Measurements from ENCODE around the gene SCP2D1.
"Not testable (repeated sequence)": the region's sequence is repeated elsewhere in the genome, so short reads cannot be mapped to it uniquely, and the experiment has no call there.

The SCP2D1 gene

DNA sequence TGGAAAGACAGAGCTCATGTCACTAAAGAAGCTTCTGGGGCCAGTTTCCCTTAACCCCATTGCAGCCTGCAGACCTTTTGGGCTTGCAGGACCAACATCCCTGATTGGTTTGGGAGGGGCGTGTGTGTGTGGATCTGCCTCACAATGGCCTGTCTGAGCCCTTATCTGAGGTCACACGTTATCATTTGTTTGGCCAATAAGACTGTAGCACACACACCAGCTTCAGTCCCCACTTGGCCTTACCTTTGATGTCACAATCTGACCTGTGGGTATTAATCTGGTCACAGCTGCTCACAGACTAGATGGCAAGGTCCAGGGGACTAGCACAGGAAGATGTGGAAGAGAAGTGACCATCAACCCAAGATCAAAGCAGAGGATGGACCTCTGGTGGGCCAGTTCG, at the start of gene SCP2D1:
SCP2D1 (plus strand) TSS at position 301 of the 400 bp plus-strand sequence; CDS start at position 334, 33 bp downstream.
- no peak for DNase-seq

GRCh38 chr20:18767676-18768075, 45.9 kb upstream of the SCP2D1 start:
- no peak for DNase-seq

DNA sequence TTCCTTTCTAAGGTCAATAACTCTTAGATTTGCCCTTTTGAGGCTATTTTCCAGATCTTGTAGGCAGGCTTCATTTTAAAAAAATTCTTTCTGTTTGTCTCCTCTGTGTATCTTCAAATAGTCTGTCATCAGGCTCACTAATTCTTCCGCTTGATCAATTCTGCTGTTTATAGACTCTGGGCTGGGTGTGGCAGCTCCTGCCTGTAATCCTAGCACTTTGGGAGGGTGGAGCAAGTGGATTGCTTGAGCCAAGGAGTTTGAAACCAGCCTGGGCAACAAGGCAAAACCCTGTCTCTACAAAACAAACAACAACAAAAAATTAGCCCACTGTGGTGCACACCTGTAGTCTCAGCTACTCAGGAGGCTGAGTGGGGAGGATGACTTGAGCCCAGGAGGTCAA, 40.0 kb upstream of the SCP2D1 start:
- no peak for DNase-seq

- no peak for DNase-seq
Measured at GRCh38 chr20:18774207-18774606, 39.4 kb upstream of the SCP2D1 start.

DNA sequence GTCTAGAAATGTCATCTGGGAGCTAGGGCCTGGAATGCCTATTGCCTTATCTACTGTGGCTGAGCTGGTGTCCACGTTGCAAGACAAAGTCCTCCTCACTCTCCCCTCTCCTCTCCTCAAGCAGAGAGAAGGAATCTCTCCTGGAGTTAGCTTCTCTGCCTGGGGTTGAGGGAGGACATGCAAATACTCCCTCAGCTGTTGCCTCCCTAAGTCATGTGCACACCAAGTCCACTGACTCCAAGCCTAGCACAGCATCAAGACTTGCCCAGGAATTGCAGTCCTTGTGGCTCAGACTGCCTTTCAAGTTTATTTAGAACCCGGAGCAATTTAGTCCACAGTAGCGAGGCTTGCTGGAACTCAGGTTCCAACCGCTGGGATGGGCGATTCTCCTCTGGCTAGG, 38.0 kb upstream of the SCP2D1 start:
- DNase-seq, result no peak

DNA sequence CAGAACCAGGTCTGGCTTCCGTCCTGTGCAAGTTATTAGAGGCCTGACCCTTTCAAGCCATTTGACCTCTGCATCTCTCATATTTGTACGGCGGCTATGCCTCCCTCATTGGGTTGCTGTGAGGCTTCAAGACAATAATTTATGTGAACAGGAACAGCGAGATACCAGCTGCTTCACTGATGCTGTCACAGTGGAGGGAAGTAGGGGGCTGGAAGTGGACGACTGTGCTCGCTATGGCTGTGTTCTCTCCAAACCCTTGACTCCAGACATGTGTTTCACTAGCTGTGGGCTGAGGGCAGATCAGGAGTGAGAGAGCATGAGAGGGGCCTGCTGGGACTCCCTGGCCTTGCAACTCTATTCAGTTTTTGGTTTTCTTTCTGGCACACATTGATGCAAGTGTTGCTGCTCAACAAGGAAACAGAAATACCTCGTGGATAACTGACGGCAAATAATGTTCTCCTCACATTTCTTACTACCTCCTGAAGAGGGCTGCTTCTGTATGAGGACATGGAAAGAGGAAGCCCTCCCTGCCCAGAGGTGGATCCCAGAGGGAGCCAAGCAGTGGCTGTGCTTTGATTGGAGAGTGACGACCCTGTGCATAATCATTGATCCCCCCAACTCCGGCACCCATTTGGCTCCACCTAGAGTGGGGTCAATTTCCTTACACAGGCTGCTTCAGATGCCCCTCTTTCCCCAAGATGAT, 34.7 kb upstream of the SCP2D1 start:
- DNase-seq, result no peak

DNA sequence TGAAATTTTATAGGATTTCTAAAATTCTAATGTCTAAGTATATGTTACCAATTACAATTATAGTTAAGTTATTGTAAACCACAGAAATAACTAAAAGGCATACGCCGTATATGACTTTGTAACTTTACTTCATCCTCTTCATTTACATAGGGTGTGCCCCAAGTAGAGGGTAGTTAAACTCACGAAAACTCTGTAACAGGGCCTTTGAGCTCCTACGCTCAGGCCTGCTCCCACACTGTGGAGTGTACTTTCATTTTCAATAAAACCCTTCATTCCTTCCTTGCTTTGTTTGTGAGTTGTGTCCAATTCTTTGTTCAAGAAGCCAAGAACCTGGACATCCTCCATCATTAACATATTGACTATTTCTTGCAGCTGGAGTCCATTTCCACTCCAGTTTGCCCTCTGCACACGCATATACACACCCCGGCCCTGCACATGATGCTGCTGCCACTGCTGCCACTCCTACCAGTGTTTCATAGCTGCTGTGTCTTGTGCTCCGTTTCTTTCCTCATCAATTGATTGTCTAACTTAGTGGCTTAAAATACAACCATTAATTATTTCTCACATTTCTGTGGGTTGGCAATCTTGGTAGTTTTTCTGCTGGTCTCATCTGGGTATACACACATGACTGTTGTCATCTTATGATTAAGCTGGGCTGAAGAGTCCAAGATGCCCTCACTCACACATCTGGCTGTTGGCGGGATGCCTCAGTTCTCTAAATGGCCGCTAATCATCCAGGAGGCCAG, 33.0 kb upstream of the SCP2D1 start:
- DNase-seq, result no peak

- no peak for DNase-seq
Measured at GRCh38 chr20:18781509-18781908, 32.1 kb upstream of the SCP2D1 start.

- DNase-seq, result no peak
Measured at GRCh38 chr20:18783385-18783959, 30.1 kb upstream of the SCP2D1 start.

GRCh38 chr20:18787046-18787445, 26.5 kb upstream of the SCP2D1 start:
- DNase-seq, result not testable (repeated sequence)

DNA sequence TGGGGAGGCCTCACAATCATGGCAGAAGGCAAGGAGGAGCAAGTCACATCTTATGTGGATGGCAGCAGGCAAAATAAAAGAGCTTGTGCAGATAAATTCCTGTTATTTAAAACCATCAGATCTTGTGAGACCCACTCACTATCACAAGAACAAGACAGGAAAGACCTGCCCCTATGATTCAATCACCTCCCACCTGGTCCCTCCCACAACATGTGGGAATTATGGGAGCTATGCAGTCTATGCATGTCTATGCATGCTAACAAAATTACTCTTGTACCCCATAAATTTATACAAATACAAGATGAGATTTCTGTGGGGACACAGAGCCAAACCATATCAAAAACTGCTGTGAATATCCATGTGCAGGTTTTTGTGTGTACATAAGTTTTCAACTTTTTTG, 25.6 kb upstream of the SCP2D1 start:
- no peak for DNase-seq

DNA sequence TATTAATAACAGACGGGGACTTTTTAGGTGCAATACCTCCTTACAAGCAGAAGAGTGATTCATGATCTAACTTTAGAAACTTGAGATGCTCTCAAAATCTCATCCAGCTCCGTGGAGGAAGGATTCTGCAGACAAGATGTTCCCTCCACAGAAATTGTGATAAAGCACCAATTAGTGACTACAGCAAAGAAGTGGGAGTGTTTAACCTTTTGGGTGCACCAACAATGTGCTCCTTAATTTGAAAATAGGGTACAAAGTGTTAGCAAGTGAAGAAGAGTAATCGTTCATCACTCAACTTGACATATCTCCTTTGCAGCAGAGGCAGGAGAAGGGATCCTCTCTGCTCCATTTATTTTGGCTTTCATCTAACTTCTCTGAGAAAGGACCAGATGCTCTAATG, 22.8 kb upstream of the SCP2D1 start:
- no peak for DNase-seq

DNA sequence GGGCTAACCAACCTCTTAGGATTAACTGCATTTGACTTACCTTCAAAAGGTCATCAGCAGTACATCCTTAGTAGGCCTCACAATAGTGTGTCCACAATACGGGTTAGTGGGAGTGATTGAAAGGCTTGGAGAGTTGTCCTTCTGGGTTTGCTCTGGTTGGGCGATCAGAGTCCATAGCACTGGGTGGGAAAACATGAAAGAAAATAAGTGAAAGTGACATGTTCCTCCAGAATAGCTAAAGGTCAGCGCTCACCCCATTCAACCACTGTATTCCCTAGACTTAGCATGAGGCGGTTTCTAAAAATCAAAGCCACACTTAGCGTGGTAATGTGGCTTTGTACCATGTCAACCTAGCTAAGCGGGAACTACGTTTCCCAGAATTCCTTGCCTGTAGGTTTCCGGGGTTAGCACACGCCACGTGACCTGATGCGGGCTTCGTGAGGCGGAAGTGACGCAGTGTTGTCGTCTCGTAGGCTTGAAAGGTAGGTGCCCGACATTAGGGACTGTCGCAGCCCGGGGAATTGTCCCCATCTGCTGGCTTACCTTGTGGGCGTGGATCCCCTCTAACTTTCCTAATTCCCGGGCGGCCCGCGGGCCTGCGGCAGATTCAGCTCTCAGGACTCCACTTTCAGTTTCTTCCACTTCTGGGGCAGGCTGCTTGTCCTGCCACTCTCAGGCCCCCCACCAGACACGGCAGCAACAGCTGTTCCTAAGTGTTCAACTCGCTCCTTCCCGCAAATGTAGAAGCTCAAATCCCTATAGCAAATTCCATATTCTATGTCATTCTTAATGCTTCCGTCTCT, 19.8 kb upstream of the SCP2D1 start:
- peak; percentile 60 for DNase-seq

GRCh38 chr20:18794428-18794787, 19.2 kb upstream of the SCP2D1 start:
- DNase-seq, result no peak

- no peak for DNase-seq
Measured at GRCh38 chr20:18795366-18795765, 18.2 kb upstream of the SCP2D1 start.

DNA sequence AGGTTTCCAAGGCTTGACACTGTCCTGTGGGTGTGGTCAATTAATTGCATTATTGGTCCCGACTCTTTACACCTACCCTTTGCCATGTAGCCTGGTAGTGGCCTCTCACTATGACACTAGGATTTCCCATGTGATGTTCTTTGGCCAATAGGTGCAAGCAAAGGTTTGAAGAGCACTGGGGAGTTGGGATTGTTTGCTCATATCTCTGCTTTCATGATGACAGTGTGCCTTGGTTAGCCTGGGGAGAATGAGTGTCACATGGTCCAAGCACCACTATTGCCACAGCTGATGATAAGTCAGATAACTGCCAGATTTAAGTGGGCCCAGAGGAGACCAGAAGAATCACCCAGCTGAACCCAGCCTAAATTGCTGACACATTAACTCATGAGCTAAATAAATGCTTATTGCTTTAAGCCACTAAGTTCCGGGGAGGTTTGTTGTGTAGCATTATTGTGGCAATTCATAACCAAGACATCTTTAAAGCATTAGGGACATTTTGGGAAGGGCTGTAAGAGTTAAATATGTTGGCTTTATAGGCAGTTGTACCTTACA, 17.2 kb upstream of the SCP2D1 start:
- no peak for DNase-seq

DNA sequence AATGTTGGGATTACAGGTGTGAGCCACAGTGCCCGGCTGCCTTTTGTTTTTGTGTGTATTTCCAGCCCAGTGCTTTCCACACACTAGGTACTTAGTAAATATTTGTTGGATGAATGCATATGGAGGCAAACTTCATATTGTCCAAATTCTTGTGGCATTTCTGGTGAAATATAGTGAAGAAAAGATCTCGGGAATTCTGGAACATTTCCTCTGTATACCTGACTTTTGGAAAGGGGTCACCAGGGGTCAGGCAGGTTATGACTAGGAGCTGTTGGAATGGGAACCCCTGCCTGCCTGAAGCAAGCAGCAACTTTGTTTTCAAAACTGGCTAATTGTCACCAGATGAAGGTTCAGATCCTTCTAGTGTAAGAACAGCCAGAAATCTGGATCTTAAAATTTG, 12.1 kb upstream of the SCP2D1 start:
- no peak for DNase-seq

- no peak for DNase-seq
Measured at GRCh38 chr20:18802012-18802634, 11.5 kb upstream of the SCP2D1 start.

GRCh38 chr20:18805881-18806280, 7.7 kb upstream of the SCP2D1 start:
- no peak for DNase-seq

DNA sequence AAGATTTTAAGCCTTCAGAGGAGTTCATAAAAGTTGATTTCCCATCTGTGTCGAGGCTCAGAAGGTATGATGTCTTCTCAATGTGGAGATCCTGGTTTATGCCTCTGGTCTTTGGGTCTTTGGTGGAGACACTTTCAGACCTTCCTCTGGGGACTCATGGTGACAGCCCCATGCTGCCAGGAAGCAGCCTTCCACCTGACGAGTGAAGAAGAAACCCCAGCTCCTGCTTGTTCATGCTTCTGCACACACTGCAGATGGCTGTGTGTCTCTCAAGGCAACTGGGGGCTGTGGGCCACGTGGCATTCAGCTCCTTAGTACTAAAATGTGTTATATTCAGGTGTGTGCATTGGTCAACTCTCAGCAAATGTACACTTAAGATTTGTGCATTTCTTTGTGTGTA, 4.9 kb upstream of the SCP2D1 start:
- DNase-seq, result no peak

DNA sequence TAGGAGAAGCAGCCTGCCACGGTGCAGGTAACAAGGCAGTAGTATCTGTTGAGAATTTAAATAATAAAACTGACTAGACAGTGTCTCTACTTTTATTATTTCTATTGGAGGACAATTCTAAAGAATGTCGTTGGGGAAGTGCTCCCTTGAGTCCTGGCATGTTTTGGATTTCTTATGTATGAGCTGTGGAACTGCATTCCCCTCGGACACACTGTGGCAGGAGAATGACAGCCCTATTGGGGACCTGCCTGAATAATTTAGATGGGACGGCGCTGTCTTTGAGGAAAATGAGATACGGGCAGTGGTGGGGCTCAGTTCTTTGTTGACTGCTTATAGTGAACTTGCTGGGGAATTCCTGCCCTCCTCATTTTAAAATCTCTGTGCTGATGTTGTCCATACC, 2.4 kb upstream of the SCP2D1 start:
- DNase-seq, result no peak

GRCh38 chr20:18811904-18812303, 1.7 kb upstream of the SCP2D1 start:
- DNase-seq, result no peak
